ENCODE results near the gene CHSY1. TPM values are rescaled to one million over a fixed set of nuclear protein-coding genes. Genes with fewer than 3 reads are reported as not detected.

The CHSY1 gene
- total and polyA plus RNA-seq, 2 of the 13 experiments (the other 11 are each of a cell fraction or from before 2014, with no cell fraction given), result 13.3 to 13.7 TPM

GRCh38 chr15:101294731-101295606 lies 43.1 kb upstream of the CHSY1 start, which contains the start of gene SNRPA1 (continued):
- TF ChIP-seq SNAPC2 (CRISPR knock-in tag; IDR thresholded peaks at IDR 0.05) (no peak; the same call in 1 of the 2 replicates), GATAD1 (CRISPR knock-in tag; IDR thresholded peaks at IDR 0.05) (peak; percentile 99), ZBED4 (CRISPR knock-in tag; IDR thresholded peaks at IDR 0.05; ENCODE audit: borderline replicate concordance) (peak; percentile 87), IRF2 (CRISPR knock-in tag; IDR thresholded peaks at IDR 0.05) (peak; percentile 96), ZNF570 (CRISPR knock-in tag; IDR thresholded peaks at IDR 0.05; ENCODE audit: borderline replicate concordance) (no peak), RCOR2 (CRISPR knock-in tag; IDR thresholded peaks at IDR 0.05) (no peak), MYNN (CRISPR knock-in tag; IDR thresholded peaks at IDR 0.05; ENCODE audit: low read depth) (no peak), PPARG (CRISPR knock-in tag; conservative IDR thresholded peaks at IDR 0.05) (no peak; the same call in 1 of the 2 replicates), HBP1 (CRISPR knock-in tag; IDR thresholded peaks at IDR 0.05; ENCODE audit: low read depth) (peak; percentile 86), ZNF441 (CRISPR knock-in tag; IDR thresholded peaks at IDR 0.05; ENCODE audit: borderline replicate concordance) (peak; percentile 48; the same call in 1 of the 2 replicates), REXO4 (CRISPR knock-in tag; IDR thresholded peaks at IDR 0.05; ENCODE audit: borderline replicate concordance) (no peak), SATB2 (CRISPR knock-in tag; IDR thresholded peaks at IDR 0.05) (no peak; the same call in 1 of the 2 replicates), MED8 (CRISPR knock-in tag; IDR thresholded peaks at IDR 0.05; ENCODE audit: insufficient replicate concordance) (peak; percentile 91), SMARCC2 (IDR thresholded peaks at IDR 0.05) (no peak), ZFYVE20 (CRISPR knock-in tag; IDR thresholded peaks at IDR 0.05; ENCODE audit: borderline replicate concordance, low read depth) (no peak), RELA (CRISPR knock-in tag; IDR thresholded peaks at IDR 0.05) (0 out of 2 replicates have a peak, but pooled peaks have one; percentile 45), ZNF703 (CRISPR knock-in tag; IDR thresholded peaks at IDR 0.05; ENCODE audit: borderline replicate concordance) (peak; percentile 35; the same call in 1 of the 2 replicates), ADNP (CRISPR knock-in tag; IDR thresholded peaks at IDR 0.05) (no peak), HNRNPH1 (optimal IDR thresholded peaks at IDR 0.05; ENCODE audit: low read depth, low read length) (no peak), ZBTB25 (CRISPR knock-in tag; IDR thresholded peaks at IDR 0.05) (peak; percentile 96), AHR (CRISPR knock-in tag; IDR thresholded peaks at IDR 0.05) (peak; percentile 79), ZNF24 (IDR thresholded peaks at IDR 0.05) (peak; percentile 75; the same call in 1 of the 2 replicates), SRSF9 (IDR thresholded peaks at IDR 0.05; ENCODE audit: borderline replicate concordance, insufficient read depth, low read depth, low read length, poor library complexity, severe bottlenecking) (no peak), RBFOX2 (IDR thresholded peaks at IDR 0.05; ENCODE audit: low read depth, low read length) (peak; percentile 97)

Data from HepG2 (cell line).